COLO829 (cell line): Measurements from ENCODE around the gene LEKR1.
A peak's percentile ranks its signal among the peaks of the same experiment; 100 is the strongest.

Experiments used
- DNase-seq: peaks from one replicate; pipeline ENCODE4 v3.0.0; 2012; ENCODE audit warnings: low spot score

The LEKR1 gene

GRCh38 chr3:156983559-156983958, 157.4 kb downstream of the LEKR1 start:
- DNase-seq, result no peak

GRCh38 chr3:156985711-156986110, 159.6 kb downstream of the LEKR1 start:
- DNase-seq, result no peak

DNA sequence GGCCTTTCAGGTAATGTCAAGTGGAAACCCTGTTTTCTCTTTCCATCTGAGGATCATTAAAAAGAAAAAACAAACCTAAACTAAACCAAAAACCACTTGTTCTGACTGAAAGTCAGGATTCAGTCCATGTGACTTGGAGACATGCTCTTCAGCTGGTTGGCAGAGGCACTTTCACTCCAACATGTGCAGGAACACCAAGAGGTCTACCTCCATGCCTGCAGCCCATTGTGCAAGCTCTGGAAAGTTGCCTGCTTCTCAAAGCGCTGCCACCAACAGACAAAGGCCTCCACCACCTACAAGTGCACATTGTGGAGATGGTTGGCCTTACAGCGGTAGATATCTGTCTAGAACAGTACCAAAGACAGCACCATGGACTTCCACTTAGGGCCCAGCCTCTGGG, 161.8 kb downstream of the LEKR1 start:
- no peak for DNase-seq

DNA sequence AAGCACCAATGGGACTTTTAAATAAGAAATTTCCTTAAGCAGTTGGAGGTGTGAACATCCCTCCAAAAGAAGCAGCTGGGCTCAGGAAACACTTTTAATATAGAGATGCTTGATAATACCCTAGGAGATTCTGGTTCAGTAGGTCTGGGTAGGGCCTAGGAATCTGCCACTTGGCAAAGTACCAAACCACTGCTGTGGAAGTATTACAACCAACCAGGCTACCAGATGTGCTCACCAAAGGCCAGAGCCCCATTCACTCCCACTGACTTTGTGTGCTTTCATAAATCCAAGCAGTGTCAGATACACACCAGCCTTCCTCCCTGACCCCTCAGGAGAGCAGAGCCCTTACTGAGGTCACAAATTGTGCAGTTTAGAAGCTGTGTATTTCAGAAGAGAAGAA, 171.2 kb downstream of the LEKR1 start:
- no peak for DNase-seq

GRCh38 chr3:157001221-157001957, 175.2 kb downstream of the LEKR1 start:
- DNase-seq, result no peak

- no peak for DNase-seq
These were observed 195.5 kb downstream of the LEKR1 start for GRCh38 chr3:157021679-157022078.

GRCh38 chr3:157023226-157023625, 197.1 kb downstream of the LEKR1 start:
- no peak for DNase-seq

- DNase-seq, result no peak
These were observed 199.9 kb downstream of the LEKR1 start for GRCh38 chr3:157026091-157026490.

GRCh38 chr3:157027861-157028745, 201.9 kb downstream of the LEKR1 start:
- DNase-seq, result no peak

- DNase-seq, result no peak
These were observed 203.2 kb downstream of the LEKR1 start for GRCh38 chr3:157029365-157029790.

DNA sequence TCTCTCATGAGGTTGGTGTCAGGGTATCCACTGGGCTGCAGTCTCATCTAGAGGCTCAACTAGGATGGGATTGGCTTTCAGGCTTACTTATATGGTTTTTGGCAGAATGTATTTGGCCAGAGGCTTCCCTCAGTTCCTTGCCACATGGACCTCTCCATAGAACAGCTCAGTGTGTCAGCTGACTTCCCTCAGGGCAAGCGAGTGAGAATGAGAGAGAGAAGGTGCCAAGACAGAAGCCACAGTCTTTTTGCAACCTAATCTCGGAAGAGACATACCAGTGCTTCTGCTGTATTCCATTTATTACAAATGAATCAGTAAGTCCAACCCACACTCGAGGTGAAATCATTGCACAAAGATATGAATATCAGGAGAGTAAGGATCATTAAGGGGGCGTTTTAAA, 204.6 kb downstream of the LEKR1 start:
- no peak for DNase-seq

DNA sequence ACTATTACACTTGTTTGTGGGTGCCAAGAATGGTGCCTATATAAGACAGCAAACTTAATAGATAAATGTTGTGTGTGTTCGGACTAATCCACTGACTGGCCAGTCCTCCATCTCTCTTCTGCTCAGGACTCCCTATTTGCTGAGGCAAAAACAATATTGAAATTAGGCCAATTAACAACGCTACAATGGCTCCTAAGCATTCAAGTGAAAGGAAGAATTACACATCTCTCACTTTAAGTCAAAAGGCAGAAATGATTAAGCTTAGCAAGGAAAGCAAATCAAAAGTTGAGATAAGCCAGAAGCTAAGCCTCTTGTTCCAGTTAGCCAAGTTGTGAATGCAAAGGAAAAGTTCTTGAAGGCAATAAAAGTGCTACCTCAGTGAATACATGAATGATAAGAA, 206.8 kb downstream of the LEKR1 start:
- DNase-seq, result no peak

- DNase-seq, result no peak
These were observed 214.3 kb downstream of the LEKR1 start for GRCh38 chr3:157040456-157040855.

DNA sequence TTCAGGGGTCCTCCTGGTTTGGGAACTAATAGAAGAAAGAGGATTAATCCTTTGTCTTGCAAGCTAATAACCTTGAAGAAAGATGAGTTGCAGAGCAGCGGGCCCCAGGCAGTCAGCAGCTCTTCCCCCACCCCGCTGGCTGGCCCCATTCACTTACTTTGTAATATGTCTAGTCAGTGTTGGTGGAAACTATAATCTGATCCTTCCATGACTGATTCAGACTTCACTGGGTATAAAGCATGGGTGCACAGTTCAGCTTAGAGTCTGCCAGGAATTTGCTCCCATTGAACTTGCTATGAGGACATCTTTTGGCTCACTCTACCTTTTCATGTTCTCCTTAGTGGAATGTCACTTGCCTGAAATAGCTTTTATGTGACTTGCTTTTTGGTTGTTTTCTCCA, 216.1 kb downstream of the LEKR1 start:
- no peak for DNase-seq

DNA sequence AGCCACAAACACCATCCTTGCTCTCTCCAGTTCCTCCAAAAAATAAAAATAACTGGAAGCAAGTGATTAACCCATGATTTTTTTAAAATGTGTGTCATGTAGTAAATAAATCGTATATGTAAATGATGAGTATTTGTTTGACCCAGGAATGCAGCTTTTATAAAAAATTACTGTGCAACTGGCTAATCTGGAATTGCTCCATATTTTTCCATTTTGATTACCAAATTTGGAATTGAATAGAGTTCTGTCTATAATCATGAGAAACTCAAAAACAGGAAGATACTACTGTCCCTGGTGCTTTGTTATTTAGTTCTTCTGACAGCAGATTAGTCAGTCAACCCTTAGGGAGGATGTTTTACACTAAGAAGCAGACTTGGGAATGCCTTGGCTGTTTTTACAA, 217.6 kb downstream of the LEKR1 start:
- DNase-seq, result no peak

GRCh38 chr3:157045238-157045850, 219.2 kb downstream of the LEKR1 start:
- DNase-seq, result no peak

DNA sequence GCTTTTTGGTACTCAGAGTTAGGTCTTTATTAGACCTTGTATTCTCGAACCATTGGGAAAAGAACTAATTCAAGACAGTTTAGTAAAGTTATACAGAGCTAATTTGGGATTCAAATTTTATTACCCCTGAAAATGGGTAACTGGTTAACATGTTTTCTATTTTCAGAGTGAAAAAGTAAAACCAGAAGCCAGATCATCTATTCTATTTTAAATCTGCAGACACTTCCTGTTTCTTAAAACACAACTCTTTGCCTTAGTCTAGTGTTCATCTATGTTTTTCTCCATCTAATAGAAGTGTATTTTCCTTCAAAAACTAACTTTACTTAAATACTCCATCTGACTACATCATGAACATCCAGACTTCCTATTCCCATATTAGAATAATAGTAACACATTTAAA, 220.4 kb downstream of the LEKR1 start:
- DNase-seq, result no peak

DNA sequence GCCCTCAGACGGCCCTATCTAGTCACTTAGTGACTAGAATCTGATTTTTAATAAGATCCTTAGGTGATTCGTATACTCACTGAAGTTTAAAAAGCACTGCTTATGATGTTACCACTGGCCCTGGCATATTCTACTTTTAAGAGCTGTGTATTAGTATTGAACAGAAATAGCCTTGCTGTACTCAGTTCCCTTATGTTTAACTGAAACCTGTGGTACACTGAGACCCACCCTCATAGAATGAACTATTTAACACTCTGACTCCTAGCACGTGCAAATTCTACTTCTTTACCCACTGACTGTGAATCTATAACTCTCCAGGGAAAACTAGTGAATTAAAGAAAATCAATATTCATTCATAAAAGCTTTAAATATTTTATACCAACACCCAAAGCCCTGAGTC, 224.9 kb downstream of the LEKR1 start:
- no peak for DNase-seq

DNA sequence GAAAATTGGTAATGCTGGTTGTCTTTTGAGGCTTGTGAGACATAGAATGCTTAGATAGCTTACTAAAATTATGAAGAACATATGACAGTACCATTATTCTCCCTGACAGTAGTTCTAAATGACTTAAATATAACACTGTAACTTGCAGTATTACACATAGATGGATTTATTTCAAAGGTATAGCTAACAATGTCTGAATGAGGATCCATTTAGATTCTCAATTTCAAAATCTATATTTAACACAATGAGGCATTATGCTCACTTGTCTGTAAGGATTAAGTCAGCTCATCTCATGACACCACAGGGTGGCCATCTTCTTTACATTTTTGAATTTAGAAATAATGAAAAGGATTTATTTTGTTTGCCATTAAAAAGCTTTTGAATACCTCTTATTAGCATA, 225.4 kb downstream of the LEKR1 start:
- peak; percentile 59 for DNase-seq

DNA sequence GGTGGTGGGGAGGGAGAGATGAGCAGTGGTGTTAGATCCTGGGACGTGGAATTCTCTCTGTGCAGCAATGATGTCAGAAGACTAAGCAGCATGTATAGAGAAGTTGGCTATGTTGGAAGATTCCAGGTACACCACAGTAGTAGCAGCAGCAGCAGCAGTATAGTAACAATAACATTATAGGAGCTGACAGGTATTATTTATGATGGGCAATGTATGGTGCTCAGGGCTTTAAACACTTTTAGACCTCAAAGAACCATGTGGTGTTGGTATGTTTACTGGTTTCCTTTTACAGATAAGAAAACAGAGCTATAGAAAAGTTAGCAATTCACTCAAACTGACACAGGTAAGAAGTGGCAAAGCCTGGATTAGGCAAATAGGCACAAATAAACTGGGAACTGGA, 229.9 kb downstream of the LEKR1 start:
- DNase-seq, result no peak

GRCh38 chr3:157058392-157059071, 232.4 kb downstream of the LEKR1 start:
- DNase-seq, result no peak

DNA sequence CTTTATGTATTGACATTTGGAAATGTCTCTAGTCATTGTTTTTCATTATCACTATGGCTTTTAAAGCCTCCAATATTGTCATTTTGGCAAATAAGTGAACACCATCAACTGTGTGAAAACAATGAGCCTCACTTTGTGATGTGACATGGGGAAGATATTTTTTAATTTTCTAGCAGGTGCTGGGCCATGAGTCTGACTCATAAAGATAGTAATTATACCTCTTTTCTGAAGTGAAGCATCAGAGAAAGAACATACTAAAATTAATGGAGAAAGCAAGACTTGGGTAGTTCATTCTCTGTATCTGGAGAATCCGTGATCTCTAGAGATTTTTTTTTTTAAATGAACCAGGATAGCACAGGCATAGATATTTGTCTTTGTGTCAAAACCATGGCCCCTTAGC, 233.0 kb downstream of the LEKR1 start:
- no peak for DNase-seq
